GM12878 (cell line): Measurements from ENCODE around the gene MRPL34. TPM values are rescaled to one million over a fixed set of nuclear protein-coding genes. Genes with fewer than 3 reads are reported as not detected.

ENCODE experiments used
- ATAC-seq: fragments of 200-7000 bp; cut with Tn5 transposase; 3 replicates; pipeline ENCODE4 v1.9.1; 2020; ENCODE audit warnings: mild to moderate bottlenecking, moderate library complexity
- BruUV-seq: library from RNA; stranded (reverse); fragments of 400-500 nt; replicated peaks from 2 replicates; lab custom pipeline; 2021; lab: Mats Ljungman, UMichigan
- CTCF ChIA-PET: fragments of 300-600 bp; sonication (Branson Sonifier 250); formaldehyde crosslinking; extraction: SDS; loops from one replicate; lab custom pipeline; 2021; ENCODE audit warnings: inconsistent platforms; lab: Yijun Ruan, JAX
- POLR2A ChIA-PET: fragments of 350-600 bp; formaldehyde crosslinking; extraction: SDS; loops from one replicate; lab custom pipeline; 2021; ENCODE audit warnings: inconsistent platforms; lab: Charles Lee
- RAD21 ChIA-PET: fragments of 300-600 bp; sonication (Branson Sonifier 250); formaldehyde crosslinking; loops from one replicate; lab custom pipeline; 2023; ENCODE audit warnings: antibody characterized with exemption; ENCODE audit not compliant: unreplicated experiment; lab: Charles Lee
- SMC1A ChIA-PET: fragments of 300-600 bp; sonication (Branson Sonifier 250); formaldehyde crosslinking; loops from one replicate; lab custom pipeline; 2023; ENCODE audit not compliant: unreplicated experiment, uncharacterized antibody; lab: Charles Lee
- DNase-seq: peaks from one replicate; pipeline ENCODE4 v3.0.0-alpha.2; 2011; ENCODE audit warnings: low read depth, low spot score
- FAIRE-seq: peaks from 3 replicates; lab custom pipeline; 2011; peaks lifted over from hg19 to GRCh38; lab: Jason Lieb, UNC
- H2AFZ ChIP-seq: 2 replicates; pipeline ENCODE4 v1.6.0; 2011; ENCODE audit warnings: low read depth, low read length, control low read depth; ENCODE audit not compliant: control insufficient read depth
- H3K27ac ChIP-seq: 2 replicates; pipeline ENCODE4 v1.5.1; 2011; ENCODE audit warnings: control low read depth; ENCODE audit not compliant: control insufficient read depth, insufficient read depth
- H3K27me3 ChIP-seq, 2 experiments: replicated peaks in 1 of 2; 2 replicates each; pipeline versions ENCODE4 v1.6.0 to v1.6.1; 2011; ENCODE audit warnings: low read length in 1 of 2; ENCODE audit not compliant: control insufficient read depth in 2 of 2, insufficient read depth in 2 of 2
- H3K36me3 ChIP-seq, 2 experiments: 2 replicates each; pipeline ENCODE4 v1.5.1; 2011; ENCODE audit warnings: low read length in 1 of 2; ENCODE audit not compliant: control insufficient read depth in 2 of 2, insufficient read depth in 2 of 2
- H3K4me1 ChIP-seq: 2 replicates; pipeline ENCODE4 v1.6.1; 2011; ENCODE audit warnings: mild to moderate bottlenecking, low read length, moderate library complexity, mixed read lengths; ENCODE audit not compliant: control insufficient read depth, insufficient read depth
- H3K4me2 ChIP-seq: 2 replicates; pipeline ENCODE4 v1.6.0; 2011; ENCODE audit warnings: control low read depth; ENCODE audit not compliant: control insufficient read depth, insufficient read depth
- H3K4me3 ChIP-seq: fragments of 200-600 bp; sonication (generic); 2 replicates; pipeline ENCODE4 v1.5.1; 2016
- H3K79me2 ChIP-seq: 2 replicates; pipeline ENCODE4 v1.6.0; 2011; ENCODE audit warnings: low read length; ENCODE audit not compliant: control insufficient read depth, insufficient read depth
- H3K9ac ChIP-seq: 2 replicates; pipeline ENCODE4 v1.8.0; 2011; ENCODE audit warnings: low read length, control low read depth, mixed read lengths; ENCODE audit not compliant: control insufficient read depth, insufficient read depth
- H3K9me3 ChIP-seq: replicated peaks from 3 replicates; pipeline ENCODE4 v1.5.1; 2011; ENCODE audit warnings: mild to moderate bottlenecking, low read length; ENCODE audit not compliant: control insufficient read depth, insufficient read depth
- H4K20me1 ChIP-seq: 2 replicates; pipeline ENCODE4 v1.6.0; 2011; ENCODE audit not compliant: control insufficient read depth, insufficient read depth
- BHLHE40 ChIP-seq, 2 experiments: fragments of 450-650 bp in 1 of 2; IDR thresholded peaks; 2 replicates each; pipeline ENCODE4 v1.6.1; 2011 to 2017; ENCODE audit warnings: low read depth in 2 of 2, borderline replicate concordance in 1 of 2, improper control_type of control experiment in 1 of 2, low read length in 1 of 2, mild to moderate bottlenecking in 1 of 2
- CHD1 ChIP-seq: IDR thresholded peaks from 2 replicates; pipeline ENCODE4 v1.6.1; 2012; ENCODE audit warnings: low read depth, low read length, improper control_type of control experiment
- CHD2 ChIP-seq: IDR thresholded peaks from 2 replicates; pipeline ENCODE4 v1.6.1; 2011; ENCODE audit warnings: low read depth, low read length, improper control_type of control experiment, borderline replicate concordance
- DPF2 ChIP-seq: fragments of 450-650 bp; IDR thresholded peaks from 2 replicates; pipeline ENCODE4 v1.6.1; 2017; ENCODE audit warnings: mild to moderate bottlenecking
- FOS ChIP-seq: IDR thresholded peaks from 3 replicates; pipeline ENCODE4 v1.6.1; 2011; ENCODE audit warnings: borderline replicate concordance; ENCODE audit not compliant: insufficient read length; ENCODE audit errors: extremely low read depth
- MYC ChIP-seq: IDR thresholded peaks from 2 replicates; pipeline ENCODE4 v1.6.1; 2011; ENCODE audit warnings: mild to moderate bottlenecking, low read length, moderate library complexity, inconsistent platforms; ENCODE audit not compliant: insufficient read depth, insufficient replicate concordance, insufficient read length, severe bottlenecking
- PML ChIP-seq: IDR thresholded peaks from 2 replicates; pipeline ENCODE4 v1.6.1; 2012; ENCODE audit warnings: low read length, inconsistent platforms
- POLR2AphosphoS5 ChIP-seq: IDR thresholded peaks from 2 replicates; pipeline ENCODE4 v1.6.1; 2011; ENCODE audit warnings: mild to moderate bottlenecking, low read length, inconsistent platforms
- SIN3A ChIP-seq: IDR thresholded peaks from 2 replicates; pipeline ENCODE4 v1.6.1; 2012; ENCODE audit warnings: low read depth, low read length, improper control_type of control experiment
- SMARCA5 ChIP-seq: fragments of 450-650 bp; IDR thresholded peaks from 2 replicates; pipeline ENCODE4 v1.6.1; 2017; ENCODE audit warnings: mild to moderate bottlenecking
- SMC3 ChIP-seq: IDR thresholded peaks from 2 replicates; pipeline ENCODE4 v1.6.1; 2011; ENCODE audit warnings: low read length, improper control_type of control experiment, borderline replicate concordance
- SUZ12 ChIP-seq: fragments of 200-600 bp; sonication (generic); IDR thresholded peaks from one replicate; pipeline ENCODE4 v1.6.1; 2018; ENCODE audit warnings: antibody characterized with exemption, mild to moderate bottlenecking; ENCODE audit not compliant: unreplicated experiment
- TARDBP ChIP-seq: IDR thresholded peaks from 2 replicates; pipeline ENCODE4 v1.6.1; 2016; ENCODE audit warnings: borderline replicate concordance
- ZSCAN29 ChIP-seq: fragments of 450-650 bp; IDR thresholded peaks from 2 replicates; pipeline ENCODE4 v1.6.1; 2017; ENCODE audit warnings: mild to moderate bottlenecking, moderate library complexity
- WGBS: methylation state at CpG from one replicate; pipeline ENCODE4 v1.1.6; 2016; ENCODE audit warnings: low lambda C conversion rate; ENCODE audit not compliant: insufficient replicate concordance, insufficient coverage; ENCODE audit errors: missing lambda C conversion rate; 5-methylcytosine and 5-hydroxymethylcytosine counted together
- in situ Hi-C: fragments of 300-500 bp; cut with MboI; formaldehyde crosslinking; loops from 9 replicates; pipeline ENCODE4 v1.14.3; 2018; ENCODE audit warnings: mixed read lengths
- intact Hi-C: fragments of 100-400 bp; cut with micrococcal nuclease; formaldehyde crosslinking; loops from one replicate; pipeline ENCODE4 v1.14.2; 2022; ENCODE audit not compliant: unreplicated experiment
- polyA plus RNA-seq, 11 experiments: library from polyadenylated mRNA; depleted of rRNA in 4 of 11; unstranded in 6 of 11; stranded (reverse) in 5 of 11; fragments of >200 nt; fragmentation: Nextera tagmentation in 4 of 11; fragmentation: Illumina TruSeq in 1 of 11; extraction: Ambion mirVana in 4 of 11; extraction: Trizol in 1 of 11; gene quantifications; 1 replicate in 1 of 11; 2 replicates in 10 of 11; pipeline versions ENCODE4 v1.2.1 to v1.2.3, GENCODE V29; 2011 to 2016; ENCODE audit warnings: inconsistent platforms in 2 of 11, missing spikeins in 2 of 11, low read depth in 1 of 11
- total RNA-seq, 4 experiments: library from RNA; depleted of rRNA in 3 of 4; stranded (reverse); fragments of >200 nt in 3 of 4; fragmentation: Illumina TruSeq in 1 of 4; extraction: Trizol in 1 of 4; gene quantifications; 2 replicates each; pipeline versions ENCODE4 v1.2.1 to v1.2.3, GENCODE V29; 2013 to 2021
- TF ChIP-seq, protein P1 (sequence below): fragments of 450-650 bp; IDR thresholded peaks from 2 replicates; pipeline ENCODE4 v1.6.1; 2017; ENCODE audit warnings: low read depth, mild to moderate bottlenecking, moderate library complexity
- TF ChIP-seq, protein P2 (sequence below): fragments of 450-650 bp; IDR thresholded peaks from 2 replicates; pipeline ENCODE4 v1.6.1; 2017; ENCODE audit warnings: mild to moderate bottlenecking
- TF ChIP-seq, protein P3 (sequence below): IDR thresholded peaks from 2 replicates; pipeline ENCODE4 v1.6.1; 2011; ENCODE audit warnings: borderline replicate concordance, low read depth, mild to moderate bottlenecking, moderate library complexity, mixed read lengths, low read length; ENCODE audit not compliant: insufficient read depth; ENCODE audit errors: extremely low read length

The MRPL34 gene
- total and polyA plus RNA-seq, 10 of the 15 experiments (the other 5 are each of a cell fraction or from before 2014, with no cell fraction given), result 8.6 to 198 (median 78.6) TPM

DNA sequence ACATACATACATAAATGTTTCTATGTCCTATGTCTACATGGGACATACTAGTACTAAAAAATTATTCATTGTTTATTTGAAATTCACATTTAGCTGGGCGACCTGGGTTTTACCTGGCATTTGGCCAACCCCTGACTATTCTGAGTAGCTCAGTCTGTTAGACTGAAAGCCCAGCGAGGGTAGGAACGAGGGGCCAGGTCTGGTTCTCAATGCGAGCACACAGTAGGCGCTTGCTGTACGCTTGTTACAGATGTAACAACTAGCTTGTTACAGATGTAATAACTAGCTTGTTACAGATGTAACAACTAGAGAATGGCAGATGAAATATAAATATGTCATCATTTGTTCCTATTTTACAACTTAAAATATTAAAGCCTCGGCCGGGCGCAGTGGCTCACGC lies 29.9 kb downstream of the MRPL34 start:
- Histone ChIP-seq H3K27ac (no peak overlapping the region), H3K9me3 (no peaks in the 10 kb centered on the region; the same call in 2 of the 3 replicates), H3K4me3 (no peak overlapping the region), H3K9ac (no peak overlapping the region), H3K4me1 (peaks cover 21% of the 10 kb centered on the region), H3K4me2 (no peak overlapping the region), H3K27me3 (no peaks in the 10 kb centered on the region), H4K20me1 (no peaks in the 10 kb centered on the region), H2AFZ (no peak overlapping the region), H3K36me3 (no peaks in the 10 kb centered on the region; a peak in 1 of 4 replicates), H3K79me2 (peaks cover 6% of the 10 kb centered on the region)
- SMC1A ChIA-PET, result interaction anchor here (0.6 to 1.7 kb wide), 5 partner anchors 9 to 51 kb away, joined by 3 to 6 read pairs (median 4); partner anchors contain the start of genes ABHD8 and DDA1
- intact Hi-C loops (loop anchor here (5.0 kb wide), 1 partner anchor 43 kb away; no protein-coding TSS in a partner anchor), in situ Hi-C loops (no loop called here)
- DNase-seq, result no peak
- no peak for ATAC-seq
- CTCF ChIA-PET, result interaction anchor here (0.8 to 2.4 kb wide), 10 partner anchors 9 to 75 kb away, joined by 3 to 16 read pairs (median 4); partner anchors contain the start of genes DDA1 and MRPL34
- BruUV-seq, result no TSS peak
- POLR2A ChIA-PET, result interaction anchor here (1.2 to 4.4 kb wide), 6 partner anchors 26 to 84 kb away, joined by 4 to 24 read pairs (median 6); partner anchors contain the start of genes ABHD8, BABAM1, DDA1 and MVB12A
- FAIRE-seq, result no peak
- RAD21 ChIA-PET, result interaction anchor here (0.7 to 2.1 kb wide), 5 partner anchors 26 to 56 kb away, joined by 3 to 8 read pairs (median 3); partner anchors contain the start of genes ABHD8 and DDA1
- 84% methylated on average over 10 of the region's 10 CpGs for WGBS
- no peak for TF ChIP-seq SMARCA5
- TF ChIP-seq TARDBP, result no peak
- TF ChIP-seq ZSCAN29, result no peak
- TF ChIP-seq, protein P1, sequence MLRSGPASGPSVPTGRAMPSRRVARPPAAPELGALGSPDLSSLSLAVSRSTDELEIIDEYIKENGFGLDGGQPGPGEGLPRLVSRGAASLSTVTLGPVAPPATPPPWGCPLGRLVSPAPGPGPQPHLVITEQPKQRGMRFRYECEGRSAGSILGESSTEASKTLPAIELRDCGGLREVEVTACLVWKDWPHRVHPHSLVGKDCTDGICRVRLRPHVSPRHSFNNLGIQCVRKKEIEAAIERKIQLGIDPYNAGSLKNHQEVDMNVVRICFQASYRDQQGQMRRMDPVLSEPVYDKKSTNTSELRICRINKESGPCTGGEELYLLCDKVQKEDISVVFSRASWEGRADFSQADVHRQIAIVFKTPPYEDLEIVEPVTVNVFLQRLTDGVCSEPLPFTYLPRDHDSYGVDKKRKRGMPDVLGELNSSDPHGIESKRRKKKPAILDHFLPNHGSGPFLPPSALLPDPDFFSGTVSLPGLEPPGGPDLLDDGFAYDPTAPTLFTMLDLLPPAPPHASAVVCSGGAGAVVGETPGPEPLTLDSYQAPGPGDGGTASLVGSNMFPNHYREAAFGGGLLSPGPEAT, result no peak
- no peak for TF ChIP-seq POLR2AphosphoS5
- no peak for TF ChIP-seq MYC
- TF ChIP-seq PML, result no peak
- no peak for TF ChIP-seq CHD1
- no peak for TF ChIP-seq CHD2
- no peak for TF ChIP-seq FOS
- TF ChIP-seq, protein P2, sequence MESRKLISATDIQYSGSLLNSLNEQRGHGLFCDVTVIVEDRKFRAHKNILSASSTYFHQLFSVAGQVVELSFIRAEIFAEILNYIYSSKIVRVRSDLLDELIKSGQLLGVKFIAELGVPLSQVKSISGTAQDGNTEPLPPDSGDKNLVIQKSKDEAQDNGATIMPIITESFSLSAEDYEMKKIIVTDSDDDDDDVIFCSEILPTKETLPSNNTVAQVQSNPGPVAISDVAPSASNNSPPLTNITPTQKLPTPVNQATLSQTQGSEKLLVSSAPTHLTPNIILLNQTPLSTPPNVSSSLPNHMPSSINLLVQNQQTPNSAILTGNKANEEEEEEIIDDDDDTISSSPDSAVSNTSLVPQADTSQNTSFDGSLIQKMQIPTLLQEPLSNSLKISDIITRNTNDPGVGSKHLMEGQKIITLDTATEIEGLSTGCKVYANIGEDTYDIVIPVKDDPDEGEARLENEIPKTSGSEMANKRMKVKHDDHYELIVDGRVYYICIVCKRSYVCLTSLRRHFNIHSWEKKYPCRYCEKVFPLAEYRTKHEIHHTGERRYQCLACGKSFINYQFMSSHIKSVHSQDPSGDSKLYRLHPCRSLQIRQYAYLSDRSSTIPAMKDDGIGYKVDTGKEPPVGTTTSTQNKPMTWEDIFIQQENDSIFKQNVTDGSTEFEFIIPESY, result no peak
- TF ChIP-seq BHLHE40 (IDR thresholded peaks at IDR 0.05; ENCODE audit: borderline replicate concordance in 1 of 2, low read depth in 2 of 2, low read length in 1 of 2), result no peak
- TF ChIP-seq, protein P3, sequence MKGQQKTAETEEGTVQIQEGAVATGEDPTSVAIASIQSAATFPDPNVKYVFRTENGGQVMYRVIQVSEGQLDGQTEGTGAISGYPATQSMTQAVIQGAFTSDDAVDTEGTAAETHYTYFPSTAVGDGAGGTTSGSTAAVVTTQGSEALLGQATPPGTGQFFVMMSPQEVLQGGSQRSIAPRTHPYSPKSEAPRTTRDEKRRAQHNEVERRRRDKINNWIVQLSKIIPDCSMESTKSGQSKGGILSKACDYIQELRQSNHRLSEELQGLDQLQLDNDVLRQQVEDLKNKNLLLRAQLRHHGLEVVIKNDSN, result no peak
- TF ChIP-seq DPF2, result no peak
- TF ChIP-seq SIN3A, result no peak
- TF ChIP-seq SUZ12, result no peak
- TF ChIP-seq SMC3, result no peak
